IMR-90 (cell line): ENCODE measurements around the gene FBP1. TPM values are rescaled to one million over a fixed set of nuclear protein-coding genes. Genes with fewer than 3 reads are reported as not detected.

Source experiments
- ATAC-seq: fragments of 200-7000 bp; cut with Tn5 transposase; 2 replicates; pipeline ENCODE4 v1.9.1; 2020; ENCODE audit warnings: low read depth, mild to moderate bottlenecking, moderate library complexity
- BruUV-seq: library from RNA; stranded (reverse); fragments of 400-500 nt; replicated peaks from 2 replicates; lab custom pipeline; 2021; lab: Mats Ljungman, UMichigan
- CTCF ChIA-PET: fragments of 300-600 bp; formaldehyde crosslinking; extraction: SDS; loops from one replicate; lab custom pipeline; 2021; ENCODE audit warnings: antibody characterized with exemption; lab: Yijun Ruan, JAX
- POLR2A ChIA-PET: fragments of 300-600 bp; sonication (Branson Sonifier 250); formaldehyde crosslinking; loops from one replicate; lab custom pipeline; 2022; ENCODE audit warnings: antibody characterized with exemption; ENCODE audit not compliant: unreplicated experiment; lab: Charles Lee
- DNase-seq: peaks from one replicate; pipeline ENCODE4 v3.0.0; 2013
- H2AFZ ChIP-seq: replicated peaks from 2 replicates; pipeline ENCODE3; 2013; ENCODE audit warnings: low read length, mild to moderate bottlenecking; ENCODE audit not compliant: poor library complexity
- H2AK5ac ChIP-seq: 2 replicates; pipeline ENCODE4 v1.6.1; 2013; ENCODE audit warnings: low read depth, low read length, inconsistent platforms
- H2AK9ac ChIP-seq: replicated peaks from 2 replicates; pipeline ENCODE3; 2013; ENCODE audit warnings: mild to moderate bottlenecking, low read depth, low read length, moderate library complexity; ENCODE audit not compliant: poor library complexity
- H2BK120ac ChIP-seq: 2 replicates; pipeline ENCODE4 v1.6.1; 2013; ENCODE audit warnings: low read depth, low read length, inconsistent platforms
- H2BK15ac ChIP-seq: 3 replicates; pipeline ENCODE4 v1.6.1; 2013; ENCODE audit warnings: low read depth, low read length, inconsistent platforms
- H2BK20ac ChIP-seq: 2 replicates; pipeline ENCODE4 v1.6.1; 2013; ENCODE audit warnings: low read depth, mild to moderate bottlenecking, inconsistent platforms, low read length, moderate library complexity
- H2BK5ac ChIP-seq: 2 replicates; pipeline ENCODE4 v1.6.1; 2013; ENCODE audit warnings: mild to moderate bottlenecking, low read depth, low read length, inconsistent platforms; ENCODE audit not compliant: poor library complexity, severe bottlenecking
- H3K14ac ChIP-seq: replicated peaks from 2 replicates; pipeline ENCODE4 v1.6.1; 2013; ENCODE audit warnings: low read depth, low read length, inconsistent platforms
- H3K18ac ChIP-seq: 2 replicates; pipeline ENCODE4 v1.6.1; 2013; ENCODE audit warnings: low read depth, low read length, control low read depth
- H3K23ac ChIP-seq: 2 replicates; pipeline ENCODE4 v1.6.1; 2013; ENCODE audit warnings: low read depth, low read length, inconsistent platforms
- H3K27ac ChIP-seq: 2 replicates; pipeline ENCODE4 v1.5.1; 2013; ENCODE audit warnings: mild to moderate bottlenecking, control low read depth, low read length; ENCODE audit not compliant: insufficient read depth
- H3K27me3 ChIP-seq: 2 replicates; pipeline ENCODE4 v1.6.1; 2013; ENCODE audit warnings: low read length; ENCODE audit not compliant: control insufficient read depth, insufficient read depth
- H3K36me3 ChIP-seq: 2 replicates; pipeline ENCODE4 v1.6.1; 2013; ENCODE audit warnings: low read length, mixed read lengths; ENCODE audit not compliant: control insufficient read depth, insufficient read depth
- H3K4ac ChIP-seq: 2 replicates; pipeline ENCODE4 v1.6.1; 2013; ENCODE audit warnings: low read depth, low read length, inconsistent platforms
- H3K4me1 ChIP-seq: 2 replicates; pipeline ENCODE4 v1.6.1; 2013; ENCODE audit warnings: low read length, mixed read lengths; ENCODE audit not compliant: control insufficient read depth, insufficient read depth
- H3K4me2 ChIP-seq: 2 replicates; pipeline ENCODE4 v1.6.1; 2013; ENCODE audit warnings: low read depth, mild to moderate bottlenecking, control low read depth, low read length, moderate library complexity
- H3K4me3 ChIP-seq: 2 replicates; pipeline ENCODE4 v1.5.1; 2013; ENCODE audit warnings: low read depth, mild to moderate bottlenecking, control low read depth, low read length, moderate library complexity; ENCODE audit not compliant: insufficient read depth
- H3K56ac ChIP-seq: 2 replicates; pipeline ENCODE4 v1.6.1; 2013; ENCODE audit warnings: low read length, inconsistent platforms; ENCODE audit not compliant: insufficient read depth; ENCODE audit errors: extremely low read depth
- H3K79me1 ChIP-seq, 2 experiments: 2 replicates each; pipeline ENCODE4 v1.6.1; 2013; ENCODE audit warnings: low read length in 2 of 2, inconsistent platforms in 1 of 2, low read depth in 1 of 2
- H3K9ac ChIP-seq: 2 replicates; pipeline ENCODE4 v1.6.1; 2013; ENCODE audit warnings: low read depth, low read length, control low read depth
- H3K9me1 ChIP-seq: 2 replicates; pipeline ENCODE4 v1.6.1; 2013; ENCODE audit warnings: low read length, inconsistent platforms; ENCODE audit not compliant: insufficient read depth
- H3K9me3 ChIP-seq: 2 replicates; pipeline ENCODE4 v1.6.1; 2013; ENCODE audit warnings: low read length; ENCODE audit not compliant: control insufficient read depth, insufficient read depth
- H4K20me1 ChIP-seq: 2 replicates; pipeline ENCODE4 v1.6.1; 2013; ENCODE audit warnings: low read length, inconsistent platforms; ENCODE audit not compliant: insufficient read depth
- H4K5ac ChIP-seq: 2 replicates; pipeline ENCODE4 v1.6.1; 2013; ENCODE audit warnings: mild to moderate bottlenecking, low read depth, low read length, control low read depth
- H4K8ac ChIP-seq, 2 experiments: 2 replicates each; pipeline ENCODE4 v1.6.1; 2013; ENCODE audit warnings: low read depth in 2 of 2, low read length in 2 of 2, control low read depth in 1 of 2, inconsistent platforms in 1 of 2
- H4K91ac ChIP-seq: 2 replicates; pipeline ENCODE4 v1.6.1; 2013; ENCODE audit warnings: low read depth, low read length, inconsistent platforms; ENCODE audit not compliant: insufficient read depth
- BHLHE40 ChIP-seq: fragments of 150-350 bp; IDR thresholded peaks from 2 replicates; pipeline ENCODE4 v1.6.1; 2016; ENCODE audit warnings: mild to moderate bottlenecking, low read depth, low read length
- CEBPB ChIP-seq: IDR thresholded peaks from 2 replicates; pipeline ENCODE4 v1.6.1; 2012; ENCODE audit warnings: low read depth, low read length, improper control_type of control experiment
- CHD1 ChIP-seq: IDR thresholded peaks from 2 replicates; pipeline ENCODE4 v1.6.1; 2012; ENCODE audit warnings: low read depth, low read length, improper control_type of control experiment
- CTCF ChIP-seq: conservative IDR thresholded peaks from 2 replicates; pipeline ENCODE4 v1.5.1; 2012; ENCODE audit warnings: mild to moderate bottlenecking, low read depth, low read length, improper control_type of control experiment
- FOS ChIP-seq: fragments of 150-350 bp; IDR thresholded peaks from 2 replicates; pipeline ENCODE4 v1.6.1; 2016; ENCODE audit warnings: low read depth, low read length
- MAFK ChIP-seq: IDR thresholded peaks from 2 replicates; pipeline ENCODE4 v1.6.1; 2012; ENCODE audit warnings: low read depth, low read length, improper control_type of control experiment
- MAZ ChIP-seq: IDR thresholded peaks from 2 replicates; pipeline ENCODE4 v1.6.1; 2012; ENCODE audit warnings: low read depth, mild to moderate bottlenecking, low read length, improper control_type of control experiment, moderate library complexity, borderline replicate concordance
- MXI1 ChIP-seq: IDR thresholded peaks from 2 replicates; pipeline ENCODE4 v1.6.1; 2012; ENCODE audit warnings: low read depth, mild to moderate bottlenecking, low read length, moderate library complexity, borderline replicate concordance
- NFE2L2 ChIP-seq: fragments of 150-350 bp; IDR thresholded peaks from 2 replicates; pipeline ENCODE4 v1.6.1; 2016; ENCODE audit warnings: low read depth, mild to moderate bottlenecking, low read length
- POLR2A ChIP-seq: IDR thresholded peaks from 2 replicates; pipeline ENCODE4 v1.6.1; 2012; ENCODE audit warnings: mild to moderate bottlenecking, low read depth, low read length
- RAD21 ChIP-seq: IDR thresholded peaks from 2 replicates; pipeline ENCODE4 v1.6.1; 2012; ENCODE audit warnings: low read length, improper control_type of control experiment
- RCOR1 ChIP-seq: IDR thresholded peaks from 2 replicates; pipeline ENCODE4 v1.6.1; 2012; ENCODE audit warnings: mild to moderate bottlenecking, low read length, improper control_type of control experiment; ENCODE audit not compliant: insufficient replicate concordance
- RFX5 ChIP-seq: IDR thresholded peaks from 2 replicates; pipeline ENCODE4 v1.8.0; 2012; ENCODE audit warnings: low read depth, mild to moderate bottlenecking, low read length, moderate library complexity
- SMC3 ChIP-seq: fragments of 150-350 bp; IDR thresholded peaks from 2 replicates; pipeline ENCODE4 v1.6.1; 2016; ENCODE audit warnings: low read depth, mild to moderate bottlenecking, antibody characterized with exemption, low read length, moderate library complexity
- WGBS, 2 experiments: methylation state at CpG; one replicate each; pipeline versions ENCODE4 v1.1.5 to v1.1.7; 2013; ENCODE audit warnings: missing lambda C conversion rate in 2 of 2; ENCODE audit not compliant: insufficient read length in 1 of 2; ENCODE audit errors: extremely low coverage in 2 of 2; 5-methylcytosine and 5-hydroxymethylcytosine counted together
- dilution Hi-C: fragments of 300-500 bp; cut with HindIII; formaldehyde crosslinking; loops from one replicate; pipeline ENCODE4 v1.14.3; 2018; ENCODE audit warnings: low sequenced_read_pairs; ENCODE audit not compliant: unreplicated experiment
- in situ Hi-C: fragments of 300-500 bp; cut with MboI; formaldehyde crosslinking; loops from 3 replicates; pipeline ENCODE4 v1.14.3; 2019; ENCODE audit warnings: low sequenced_read_pairs, inconsistent platforms, mixed read lengths
- intact Hi-C: fragments of 100-400 bp; cut with micrococcal nuclease; formaldehyde crosslinking; loops from 2 replicates; pipeline ENCODE4 v1.10.0; 2022
- polyA plus RNA-seq, 3 experiments: library from polyadenylated mRNA; depleted of rRNA; stranded (reverse); fragments of >200 nt; gene quantifications; 2 replicates each; pipeline ENCODE4 v1.2.3, GENCODE V29; 2012; ENCODE audit warnings: low replicate concordance in 1 of 3
- total RNA-seq: library from RNA; depleted of rRNA; stranded (reverse); fragments of >200 nt; gene quantifications from 2 replicates; pipeline ENCODE4 v1.2.3, GENCODE V29; 2012
- TF ChIP-seq, protein P1 (sequence below): fragments of 150-350 bp; IDR thresholded peaks from 2 replicates; pipeline ENCODE4 v1.6.1; 2016; ENCODE audit warnings: low read depth, mild to moderate bottlenecking, low read length, moderate library complexity, borderline replicate concordance
- TF ChIP-seq, protein P2 (sequence below): fragments of 150-350 bp; IDR thresholded peaks from 2 replicates; pipeline ENCODE4 v1.6.1; 2017; ENCODE audit warnings: mild to moderate bottlenecking, antibody characterized with exemption, low read length, low read depth

Gene FBP1
- total and polyA plus RNA-seq, 2 of the 4 experiments (the other 2 are of a cell fraction) = not detected

DNA sequence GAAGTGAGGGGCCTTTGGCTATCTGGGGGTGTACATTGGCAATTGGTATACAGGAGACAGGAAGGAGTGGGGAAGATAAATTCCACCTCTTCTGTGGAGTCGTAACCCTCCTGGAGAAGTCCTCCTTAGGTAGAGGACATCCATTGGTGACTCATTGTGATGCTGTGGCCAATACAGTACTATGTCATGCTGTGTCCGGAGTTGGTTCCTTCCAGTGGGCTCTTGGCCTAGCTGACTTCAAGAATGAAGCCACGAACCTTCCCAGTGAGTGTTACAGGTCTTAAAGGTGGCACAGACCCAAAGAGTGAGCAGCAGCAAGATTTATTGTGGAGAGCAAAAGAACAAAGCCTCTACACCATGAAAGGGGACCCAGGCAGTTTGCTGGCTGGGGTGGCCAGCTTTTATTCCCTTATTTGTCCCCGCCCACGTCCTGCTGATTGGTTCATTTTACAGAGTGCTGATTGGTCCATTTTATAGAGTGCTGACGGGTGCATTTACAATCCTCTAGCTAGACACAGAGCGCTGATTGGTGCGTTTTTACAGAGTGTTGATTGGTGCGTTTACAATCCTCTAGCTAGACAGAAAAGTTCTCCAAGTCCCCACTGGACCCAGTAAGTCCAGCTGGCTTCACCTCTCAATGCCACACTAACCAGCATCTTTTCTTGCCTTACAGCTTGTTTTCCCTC, 37.3 kb upstream of the FBP1 start:
- Histone ChIP-seq H2AFZ (no peak overlapping the region), H4K91ac (no peak overlapping the region), H3K9me3 (no peaks in the 10 kb centered on the region), H3K27me3 (no peaks in the 10 kb centered on the region; the same call in 1 of the 2 replicates), H2BK15ac (no peak overlapping the region), H2BK5ac (no peak overlapping the region), H2BK120ac (no peak overlapping the region), H3K23ac (no peak overlapping the region), H4K5ac (no peak overlapping the region), H2BK20ac (no peak overlapping the region), H3K4me3 (no peak overlapping the region), H2AK9ac (no peak overlapping the region), H3K27ac (no peak overlapping the region), H4K20me1 (no peaks in the 10 kb centered on the region), H3K56ac (no peak overlapping the region), H3K4me1 (peaks cover 9% of the 10 kb centered on the region), H3K36me3 (no peaks in the 10 kb centered on the region), H3K9ac (no peak overlapping the region), H3K4ac (no peak overlapping the region), H3K14ac (no peak overlapping the region), H3K79me1 (no peaks in the 10 kb centered on the region), H2AK5ac (no peak overlapping the region), H3K9me1 (no peaks in the 10 kb centered on the region), H4K8ac (no peak overlapping the region), H3K18ac (no peak overlapping the region), H3K4me2 (no peak overlapping the region)
- dilution Hi-C loops (no loop called here), in situ Hi-C loops (no loop called here), intact Hi-C loops (no loop called here)
- DNase-seq = no peak
- CTCF ChIA-PET = no interaction called here
- ATAC-seq = no peak
- no peak for TF ChIP-seq BHLHE40
- no peak for TF ChIP-seq SMC3
- no peak for TF ChIP-seq RCOR1
- no peak for TF ChIP-seq CEBPB
- no peak for TF ChIP-seq RFX5
- TF ChIP-seq CHD1 = no peak
- TF ChIP-seq, protein P1, sequence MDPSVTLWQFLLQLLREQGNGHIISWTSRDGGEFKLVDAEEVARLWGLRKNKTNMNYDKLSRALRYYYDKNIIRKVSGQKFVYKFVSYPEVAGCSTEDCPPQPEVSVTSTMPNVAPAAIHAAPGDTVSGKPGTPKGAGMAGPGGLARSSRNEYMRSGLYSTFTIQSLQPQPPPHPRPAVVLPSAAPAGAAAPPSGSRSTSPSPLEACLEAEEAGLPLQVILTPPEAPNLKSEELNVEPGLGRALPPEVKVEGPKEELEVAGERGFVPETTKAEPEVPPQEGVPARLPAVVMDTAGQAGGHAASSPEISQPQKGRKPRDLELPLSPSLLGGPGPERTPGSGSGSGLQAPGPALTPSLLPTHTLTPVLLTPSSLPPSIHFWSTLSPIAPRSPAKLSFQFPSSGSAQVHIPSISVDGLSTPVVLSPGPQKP = no peak
- TF ChIP-seq POLR2A = no peak
- TF ChIP-seq RAD21 = no peak
- TF ChIP-seq, protein P2, sequence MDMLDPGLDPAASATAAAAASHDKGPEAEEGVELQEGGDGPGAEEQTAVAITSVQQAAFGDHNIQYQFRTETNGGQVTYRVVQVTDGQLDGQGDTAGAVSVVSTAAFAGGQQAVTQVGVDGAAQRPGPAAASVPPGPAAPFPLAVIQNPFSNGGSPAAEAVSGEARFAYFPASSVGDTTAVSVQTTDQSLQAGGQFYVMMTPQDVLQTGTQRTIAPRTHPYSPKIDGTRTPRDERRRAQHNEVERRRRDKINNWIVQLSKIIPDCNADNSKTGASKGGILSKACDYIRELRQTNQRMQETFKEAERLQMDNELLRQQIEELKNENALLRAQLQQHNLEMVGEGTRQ = no peak
- no peak for TF ChIP-seq FOS
- TF ChIP-seq NFE2L2 = no peak
- no peak for TF ChIP-seq MAZ
- no peak for TF ChIP-seq MAFK
- TF ChIP-seq CTCF = no peak
- no peak for TF ChIP-seq MXI1
- BruUV-seq = no TSS peak
- WGBS, 2 experiments = 100% methylated on average over 1 of the region's 9 CpGs; no CpG with 5 or more reads in 1 of the 2 experiments
- POLR2A ChIA-PET = no interaction called here
